Measurements from ENCODE around the gene STAC.
"Not testable (repeated sequence)": the region's sequence is repeated elsewhere in the genome, so short reads cannot be mapped to it uniquely, and the experiment has no call there.

DNA sequence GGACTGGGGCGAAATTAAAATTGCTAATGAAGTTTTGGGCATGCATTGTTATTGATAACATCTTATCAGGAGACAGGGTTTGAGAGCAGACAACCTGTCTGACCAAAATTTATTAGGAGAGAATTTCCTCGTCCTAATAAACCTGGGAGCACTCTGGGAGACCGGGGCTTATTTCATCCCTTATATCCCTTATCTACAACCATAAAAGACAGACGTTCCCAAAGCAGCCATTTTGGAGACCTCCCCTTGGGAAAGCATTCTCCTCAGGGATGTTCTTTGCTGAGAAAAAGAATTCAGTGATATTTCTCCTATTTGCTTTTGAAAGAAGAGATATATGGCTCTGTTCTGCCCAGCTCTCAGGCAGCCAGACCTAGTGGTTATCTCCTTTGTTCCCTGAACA is 198.1 kb downstream of the STAC start:
- TF ChIP-seq, protein P1, sequence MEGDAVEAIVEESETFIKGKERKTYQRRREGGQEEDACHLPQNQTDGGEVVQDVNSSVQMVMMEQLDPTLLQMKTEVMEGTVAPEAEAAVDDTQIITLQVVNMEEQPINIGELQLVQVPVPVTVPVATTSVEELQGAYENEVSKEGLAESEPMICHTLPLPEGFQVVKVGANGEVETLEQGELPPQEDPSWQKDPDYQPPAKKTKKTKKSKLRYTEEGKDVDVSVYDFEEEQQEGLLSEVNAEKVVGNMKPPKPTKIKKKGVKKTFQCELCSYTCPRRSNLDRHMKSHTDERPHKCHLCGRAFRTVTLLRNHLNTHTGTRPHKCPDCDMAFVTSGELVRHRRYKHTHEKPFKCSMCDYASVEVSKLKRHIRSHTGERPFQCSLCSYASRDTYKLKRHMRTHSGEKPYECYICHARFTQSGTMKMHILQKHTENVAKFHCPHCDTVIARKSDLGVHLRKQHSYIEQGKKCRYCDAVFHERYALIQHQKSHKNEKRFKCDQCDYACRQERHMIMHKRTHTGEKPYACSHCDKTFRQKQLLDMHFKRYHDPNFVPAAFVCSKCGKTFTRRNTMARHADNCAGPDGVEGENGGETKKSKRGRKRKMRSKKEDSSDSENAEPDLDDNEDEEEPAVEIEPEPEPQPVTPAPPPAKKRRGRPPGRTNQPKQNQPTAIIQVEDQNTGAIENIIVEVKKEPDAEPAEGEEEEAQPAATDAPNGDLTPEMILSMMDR (IDR thresholded peaks at IDR 0.05; ENCODE audit: low read length), result not testable (repeated sequence)
- not testable (repeated sequence) for TF ChIP-seq EZH2phosphoT487 (IDR thresholded peaks at IDR 0.05; ENCODE audit: low read length)
